Measurements from ENCODE around the gene TIRAP.
"Not testable (repeated sequence)": the region's sequence is repeated elsewhere in the genome, so short reads cannot be mapped to it uniquely, and the experiment has no call there.

TIRAP gene

DNA sequence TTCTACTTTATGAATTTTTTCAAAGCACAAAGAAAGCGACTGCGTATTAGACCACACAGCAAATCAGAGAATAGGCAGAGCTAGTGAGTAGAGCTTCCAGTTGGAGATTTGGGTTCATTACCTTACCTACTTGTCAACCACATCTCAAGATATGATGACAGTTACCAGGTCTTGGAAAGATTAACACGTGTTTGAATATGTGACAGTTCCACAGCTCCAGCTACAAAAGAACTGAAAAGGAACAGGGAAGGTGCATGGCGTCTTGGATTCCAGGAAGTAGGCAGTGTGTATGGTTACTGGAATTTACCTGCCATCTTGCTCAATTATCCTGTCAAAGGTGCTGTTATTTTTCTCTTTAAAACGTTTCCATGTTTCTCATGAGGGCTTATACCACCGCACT lies 5.3 kb downstream of the TIRAP start:
- H3K4me2 ChIP-seq (ENCODE audit: low read length): no peak overlapping the region
- H3K4me3 ChIP-seq (ENCODE audit: low read length): no peak overlapping the region
- no peaks in the 10 kb centered on the region for H3K27me3 ChIP-seq (ENCODE audit: control insufficient read depth, insufficient read depth, low read length)
- peaks cover 8% of the 10 kb centered on the region for H3K4me1 ChIP-seq (ENCODE audit: control insufficient read depth, insufficient read depth, low read length)
- peaks cover 31% of the 10 kb centered on the region for H3K36me3 ChIP-seq (ENCODE audit: insufficient read depth, low read length)
- H3K9me3 ChIP-seq (replicated peaks; ENCODE audit: low read length): no peaks in the 10 kb centered on the region
- H3K9ac ChIP-seq (ENCODE audit: low read depth, low read length): no peak overlapping the region

GRCh38 chr11:126290887-126291286 lies 8.0 kb downstream of the TIRAP start:
- no peaks in the 10 kb centered on the region for H3K27me3 ChIP-seq (ENCODE audit: control insufficient read depth, insufficient read depth, low read length)
- no peaks in the 10 kb centered on the region for H3K4me1 ChIP-seq (ENCODE audit: control insufficient read depth, insufficient read depth, low read length)
- no peaks in the 10 kb centered on the region for H3K9me3 ChIP-seq (replicated peaks; ENCODE audit: low read length)
- H3K36me3 ChIP-seq (ENCODE audit: insufficient read depth, low read length): peaks cover 43% of the 10 kb centered on the region
- no peak overlapping the region for H3K4me3 ChIP-seq (ENCODE audit: low read length)
- H3K4me2 ChIP-seq (ENCODE audit: low read length): no peak overlapping the region
- H3K9ac ChIP-seq (ENCODE audit: low read depth, low read length): no peak overlapping the region

DNA sequence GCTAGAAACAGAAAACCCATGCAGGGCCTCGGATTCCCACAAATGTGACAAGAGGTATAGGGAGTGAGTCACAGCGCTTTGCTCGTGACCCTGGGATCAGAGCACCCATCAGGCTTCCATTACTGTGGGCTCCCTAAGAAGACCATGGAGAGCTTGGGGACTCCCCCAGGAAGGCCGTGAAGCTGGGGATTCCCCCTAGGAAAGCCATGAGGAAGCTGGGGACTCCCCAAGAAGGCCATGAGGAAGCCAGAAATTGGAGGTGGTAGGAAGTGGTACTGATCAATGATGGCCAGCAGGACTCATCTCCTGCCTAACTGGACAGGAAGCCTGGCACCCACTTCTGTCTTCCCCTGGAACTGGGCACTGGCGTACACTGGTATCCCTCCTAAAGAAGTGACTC lies 10.8 kb downstream of the TIRAP start:
- Histone ChIP-seq H3K4me1 (ENCODE audit: control insufficient read depth, insufficient read depth, low read length) (no peaks in the 10 kb centered on the region), H3K9me3 (replicated peaks; ENCODE audit: low read length) (no peaks in the 10 kb centered on the region), H3K27me3 (ENCODE audit: control insufficient read depth, insufficient read depth, low read length) (no peaks in the 10 kb centered on the region), H3K4me2 (ENCODE audit: low read length) (no peak overlapping the region), H3K36me3 (ENCODE audit: insufficient read depth, low read length) (peaks cover 39% of the 10 kb centered on the region), H3K9ac (ENCODE audit: low read depth, low read length) (no peak overlapping the region), H3K4me3 (ENCODE audit: low read length) (no peak overlapping the region)

- H3K36me3 ChIP-seq (ENCODE audit: insufficient read depth, low read length): peaks cover 22% of the 10 kb centered on the region
- H3K4me3 ChIP-seq (ENCODE audit: low read length): no peak overlapping the region
- no peaks in the 10 kb centered on the region for H3K27me3 ChIP-seq (ENCODE audit: control insufficient read depth, insufficient read depth, low read length)
- H3K4me2 ChIP-seq (ENCODE audit: low read length): no peak overlapping the region
- no peaks in the 10 kb centered on the region for H3K9me3 ChIP-seq (replicated peaks; ENCODE audit: low read length)
- H3K9ac ChIP-seq (ENCODE audit: low read depth, low read length): no peak overlapping the region
- no peaks in the 10 kb centered on the region for H3K4me1 ChIP-seq (ENCODE audit: control insufficient read depth, insufficient read depth, low read length)
These were observed 14.1 kb downstream of the TIRAP start for GRCh38 chr11:126297004-126297403.

DNA sequence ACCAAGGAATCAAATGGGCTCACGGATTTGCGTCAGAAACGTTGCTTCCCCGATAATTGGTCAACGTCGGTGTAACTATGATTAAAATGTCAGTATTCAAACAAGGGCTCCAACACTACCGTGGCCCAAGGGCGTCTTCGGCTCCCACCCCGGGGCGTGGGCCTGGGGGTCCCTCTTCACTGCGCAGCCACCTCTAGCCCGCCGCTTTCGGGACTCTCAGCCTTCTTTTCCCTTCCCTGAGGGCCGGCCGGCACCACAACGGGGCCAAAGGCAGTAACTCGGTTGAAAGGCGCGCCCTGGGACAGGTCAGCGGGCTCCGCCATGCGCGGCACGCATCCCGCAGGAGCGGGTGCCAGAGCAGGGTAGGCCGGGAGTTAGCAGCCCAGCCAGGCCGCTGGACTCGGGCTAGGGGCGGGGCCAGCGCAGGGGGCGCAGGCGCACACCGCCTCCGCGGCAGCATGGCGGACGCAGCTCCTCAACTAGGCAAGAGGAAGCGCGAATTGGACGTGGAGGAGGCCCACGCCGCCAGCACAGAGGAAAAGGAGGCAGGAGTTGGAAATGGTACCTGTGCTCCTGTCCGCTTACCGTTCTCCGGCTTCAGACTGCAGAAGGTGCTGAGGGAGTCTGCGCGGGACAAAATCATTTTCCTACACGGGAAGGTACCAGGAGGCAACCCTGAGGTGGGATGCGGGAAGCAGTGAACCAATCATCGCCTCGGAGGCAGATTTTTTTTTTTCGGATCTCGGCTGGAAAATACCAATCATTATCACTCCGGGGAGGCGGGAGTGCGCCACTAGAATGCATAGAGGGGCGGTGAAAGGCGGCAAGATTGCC lies 20.9 kb downstream of the TIRAP start, which contains the start of gene DCPS:
Gene DCPS, plus strand, starts transcription at position 438 of the 834 bp plus-strand sequence. Its CDS starts 21 bp downstream, at position 459.
- Histone ChIP-seq H3K4me2 (ENCODE audit: low read length) (peak within 1 kb of the TSS; percentile 90), H3K36me3 (ENCODE audit: insufficient read depth, low read length) (no peaks in the 10 kb centered on the region), H3K4me1 (ENCODE audit: control insufficient read depth, insufficient read depth, low read length) (peaks cover 14% of the 10 kb centered on the region), H3K4me3 (ENCODE audit: low read length) (peak within 1 kb of the TSS; percentile 91), H3K9me3 (replicated peaks; ENCODE audit: low read length) (no peaks in the 10 kb centered on the region), H3K9ac (ENCODE audit: low read depth, low read length) (peak within 1 kb of the TSS; percentile 97), H3K27me3 (ENCODE audit: control insufficient read depth, insufficient read depth, low read length) (no peaks in the 10 kb centered on the region)

GRCh38 chr11:126304457-126305075 lies 21.7 kb downstream of the TIRAP start:
- peak overlapping the region; percentile 91 for H3K4me3 ChIP-seq (ENCODE audit: low read length)
- H3K27me3 ChIP-seq (ENCODE audit: control insufficient read depth, insufficient read depth, low read length): no peaks in the 10 kb centered on the region
- H3K36me3 ChIP-seq (ENCODE audit: insufficient read depth, low read length): no peaks in the 10 kb centered on the region
- H3K9ac ChIP-seq (ENCODE audit: low read depth, low read length): peak overlapping the region; percentile 97
- H3K4me1 ChIP-seq (ENCODE audit: control insufficient read depth, insufficient read depth, low read length): peaks cover 14% of the 10 kb centered on the region
- no peaks in the 10 kb centered on the region for H3K9me3 ChIP-seq (replicated peaks; ENCODE audit: low read length)
- peak overlapping the region; percentile 90 for H3K4me2 ChIP-seq (ENCODE audit: low read length)

DNA sequence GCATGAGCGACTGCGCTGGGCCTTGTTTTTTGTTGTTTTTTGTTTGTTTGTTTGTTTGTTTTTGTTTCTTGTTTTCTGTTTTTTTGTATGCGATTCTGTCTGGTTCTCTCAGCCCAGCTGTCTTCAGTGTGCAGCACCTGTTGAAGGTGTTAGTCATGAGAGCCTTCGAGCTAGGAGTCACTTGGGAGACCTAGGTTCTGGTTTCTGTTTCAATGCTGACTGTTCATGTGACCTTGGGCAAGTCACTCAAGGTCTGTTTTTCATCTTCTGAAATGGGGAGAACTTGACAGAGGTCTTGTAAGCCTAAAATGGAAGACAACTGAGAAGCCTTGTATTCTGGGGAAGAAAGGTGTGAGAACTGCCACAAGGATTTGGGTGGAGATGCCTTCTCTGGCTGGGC lies 22.8 kb downstream of the TIRAP start:
- peaks cover 15% of the 10 kb centered on the region for H3K4me1 ChIP-seq (ENCODE audit: control insufficient read depth, insufficient read depth, low read length)
- no peaks in the 10 kb centered on the region for H3K27me3 ChIP-seq (ENCODE audit: control insufficient read depth, insufficient read depth, low read length)
- H3K36me3 ChIP-seq (ENCODE audit: insufficient read depth, low read length): peaks cover 5% of the 10 kb centered on the region
- H3K4me3 ChIP-seq (ENCODE audit: low read length): no peak overlapping the region
- no peaks in the 10 kb centered on the region for H3K9me3 ChIP-seq (replicated peaks; ENCODE audit: low read length)
- no peak overlapping the region for H3K9ac ChIP-seq (ENCODE audit: low read depth, low read length)
- H3K4me2 ChIP-seq (ENCODE audit: low read length): no peak overlapping the region

- H3K4me3 ChIP-seq (ENCODE audit: low read length): no peak overlapping the region
- peaks cover 18% of the 10 kb centered on the region for H3K4me1 ChIP-seq (ENCODE audit: control insufficient read depth, insufficient read depth, low read length)
- H3K9me3 ChIP-seq (replicated peaks; ENCODE audit: low read length): no peaks in the 10 kb centered on the region
- H3K9ac ChIP-seq (ENCODE audit: low read depth, low read length): no peak overlapping the region
- H3K27me3 ChIP-seq (ENCODE audit: control insufficient read depth, insufficient read depth, low read length): no peaks in the 10 kb centered on the region
- peaks cover 5% of the 10 kb centered on the region for H3K36me3 ChIP-seq (ENCODE audit: insufficient read depth, low read length)
- no peak overlapping the region for H3K4me2 ChIP-seq (ENCODE audit: low read length)
These were observed 24.8 kb downstream of the TIRAP start for GRCh38 chr11:126307706-126308105.

DNA sequence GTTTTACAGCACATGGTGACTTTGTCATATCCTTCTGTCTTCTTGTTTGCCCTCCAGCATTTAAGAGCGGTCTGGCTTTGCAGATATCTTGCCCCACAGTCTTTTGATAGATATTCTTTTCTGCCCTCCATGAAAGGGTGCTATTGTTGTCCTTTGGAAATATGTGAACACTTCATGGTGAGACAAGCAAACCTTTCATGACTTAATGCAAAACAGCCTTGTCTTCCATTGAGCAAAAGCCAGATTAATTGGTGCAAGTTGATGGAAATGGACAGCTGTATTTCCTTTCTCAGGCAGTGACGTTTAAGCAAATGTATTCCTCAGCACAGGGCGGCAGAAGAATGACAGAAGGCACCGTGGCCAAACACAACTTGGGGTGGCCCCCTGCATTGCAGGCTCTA lies 25.4 kb downstream of the TIRAP start:
- H3K27me3 ChIP-seq (ENCODE audit: control insufficient read depth, insufficient read depth, low read length): no peaks in the 10 kb centered on the region
- H3K4me2 ChIP-seq (ENCODE audit: low read length): no peak overlapping the region
- H3K9me3 ChIP-seq (replicated peaks; ENCODE audit: low read length): no peaks in the 10 kb centered on the region
- peaks cover 18% of the 10 kb centered on the region for H3K4me1 ChIP-seq (ENCODE audit: control insufficient read depth, insufficient read depth, low read length)
- no peak overlapping the region for H3K9ac ChIP-seq (ENCODE audit: low read depth, low read length)
- peaks cover 5% of the 10 kb centered on the region for H3K36me3 ChIP-seq (ENCODE audit: insufficient read depth, low read length)
- H3K4me3 ChIP-seq (ENCODE audit: low read length): no peak overlapping the region

DNA sequence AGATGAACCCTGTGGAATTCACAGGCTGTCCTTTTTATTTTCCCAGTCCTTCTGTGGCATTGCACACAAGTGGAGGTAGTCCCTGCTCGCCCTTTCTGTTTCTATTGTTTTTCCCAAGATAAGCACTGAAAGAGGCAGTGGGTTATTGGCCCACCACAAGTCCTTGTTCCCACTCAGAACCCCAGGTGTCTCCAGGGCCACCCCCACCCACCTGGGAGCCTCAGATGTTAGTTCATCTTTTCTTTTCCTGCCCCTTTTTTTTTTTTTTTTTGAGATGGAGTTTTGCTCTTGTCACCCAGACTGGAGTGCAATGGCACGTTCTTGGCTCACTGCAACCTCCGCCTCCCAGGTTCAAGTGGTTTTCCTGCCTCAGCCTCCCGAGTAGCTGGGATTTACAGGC lies 25.9 kb downstream of the TIRAP start:
- H3K9ac ChIP-seq (ENCODE audit: low read depth, low read length); H3K4me2 ChIP-seq (ENCODE audit: low read length); H3K27me3 ChIP-seq (ENCODE audit: control insufficient read depth, insufficient read depth, low read length); H3K4me3 ChIP-seq (ENCODE audit: low read length); H3K36me3 ChIP-seq (ENCODE audit: insufficient read depth, low read length); H3K9me3 ChIP-seq (replicated peaks; ENCODE audit: low read length): not testable (repeated sequence)
- peaks cover 18% of the 10 kb centered on the region for H3K4me1 ChIP-seq (ENCODE audit: control insufficient read depth, insufficient read depth, low read length)

- Histone ChIP-seq H3K4me2 (ENCODE audit: low read length) (no peak overlapping the region), H3K4me3 (ENCODE audit: low read length) (no peak overlapping the region), H3K9ac (ENCODE audit: low read depth, low read length) (no peak overlapping the region)
These were observed 27.5 kb downstream of the TIRAP start for GRCh38 chr11:126310200-126310991.

More at GRCh38 chr11:126310200-126310991, 27.5 kb downstream of the TIRAP start:
- Histone ChIP-seq H3K27me3 (ENCODE audit: control insufficient read depth, insufficient read depth, low read length) (no peaks in the 10 kb centered on the region), H3K36me3 (ENCODE audit: insufficient read depth, low read length) (peaks cover 10% of the 10 kb centered on the region), H3K4me1 (ENCODE audit: control insufficient read depth, insufficient read depth, low read length) (peaks cover 14% of the 10 kb centered on the region), H3K9me3 (replicated peaks; ENCODE audit: low read length) (no peaks in the 10 kb centered on the region)
